Mesenchymal stem cell (in vitro differentiated cells and primary cell): ENCODE results near the gene ABCC1.

Source experiments
- DNase-seq: peaks from one replicate; pipeline ENCODE4 v3.0.0-alpha.2; 2013
- H2AFZ ChIP-seq: one replicate; pipeline ENCODE4 v1.6.1; 2013; ENCODE audit warnings: low read depth, mild to moderate bottlenecking, control low read depth, inconsistent platforms, low read length, moderate library complexity
- H2AK5ac ChIP-seq: 2 replicates; pipeline ENCODE4 v1.6.1; 2013; ENCODE audit warnings: low read length, moderate library complexity, mild to moderate bottlenecking, inconsistent platforms; ENCODE audit not compliant: severe bottlenecking
- H2BK120ac ChIP-seq: one replicate; pipeline ENCODE4 v1.6.1; 2013; ENCODE audit warnings: low read depth, mild to moderate bottlenecking, inconsistent platforms, low read length, moderate library complexity
- H2BK12ac ChIP-seq, 2 experiments: one replicate each; pipeline ENCODE4 v1.6.1; 2013; ENCODE audit warnings: inconsistent platforms in 2 of 2, low read length in 2 of 2, mild to moderate bottlenecking in 2 of 2, moderate library complexity in 2 of 2, control low read depth in 1 of 2
- H2BK15ac ChIP-seq: one replicate; pipeline ENCODE4 v1.6.1; 2013; ENCODE audit warnings: mild to moderate bottlenecking, low read depth, inconsistent platforms; ENCODE audit not compliant: poor library complexity, severe bottlenecking
- H2BK5ac ChIP-seq: 2 replicates; pipeline ENCODE4 v1.6.1; 2013; ENCODE audit warnings: low read depth, mild to moderate bottlenecking, low read length, control low read depth, inconsistent platforms; ENCODE audit not compliant: poor library complexity, severe bottlenecking
- H3K14ac ChIP-seq, 2 experiments: one replicate each; pipeline ENCODE4 v1.6.1; 2013; ENCODE audit warnings: inconsistent platforms in 2 of 2, low read length in 2 of 2, control low read depth in 1 of 2, mild to moderate bottlenecking in 1 of 2, moderate library complexity in 1 of 2
- H3K18ac ChIP-seq, 2 experiments: one replicate each; pipeline ENCODE4 v1.6.1; 2013; ENCODE audit warnings: inconsistent platforms in 2 of 2, low read length in 2 of 2, control low read depth in 1 of 2, low read depth in 1 of 2, mild to moderate bottlenecking in 1 of 2
- H3K23ac ChIP-seq, 2 experiments: one replicate each; pipeline ENCODE4 v1.6.1; 2013; ENCODE audit warnings: inconsistent platforms in 2 of 2, low read length in 2 of 2, mild to moderate bottlenecking in 2 of 2, moderate library complexity in 2 of 2, control low read depth in 1 of 2
- H3K27ac ChIP-seq: 2 replicates; pipeline ENCODE4 v1.5.1; 2013; ENCODE audit warnings: mild to moderate bottlenecking, moderate library complexity, low read length, control low read depth, inconsistent platforms; ENCODE audit not compliant: poor library complexity, severe bottlenecking
- H3K27me3 ChIP-seq, 2 experiments: 2 replicates each; pipeline versions ENCODE4 v1.6.1 to v1.7.0; 2013; ENCODE audit warnings: low read length in 2 of 2, mild to moderate bottlenecking in 2 of 2, moderate library complexity in 2 of 2, control low read depth in 1 of 2, inconsistent platforms in 1 of 2; ENCODE audit not compliant: control insufficient read depth in 1 of 2, insufficient read depth in 1 of 2
- H3K36me3 ChIP-seq, 2 experiments: 2 replicates each; pipeline versions ENCODE4 v1.6.1 to v1.7.0; 2013; ENCODE audit warnings: low read length in 2 of 2, control low read depth in 1 of 2, inconsistent platforms in 1 of 2, low read depth in 1 of 2, mild to moderate bottlenecking in 1 of 2; ENCODE audit not compliant: insufficient read depth in 2 of 2, control insufficient read depth in 1 of 2
- H3K4ac ChIP-seq, 2 experiments: one replicate each; pipeline ENCODE4 v1.6.1; 2013; ENCODE audit warnings: inconsistent platforms in 2 of 2, low read length in 2 of 2, mild to moderate bottlenecking in 2 of 2, moderate library complexity in 2 of 2, control low read depth in 1 of 2, low read depth in 1 of 2
- H3K4me1 ChIP-seq: 2 replicates; pipeline ENCODE4 v1.6.1; 2013; ENCODE audit warnings: low read depth, low read length, control low read depth; ENCODE audit not compliant: control insufficient read depth, insufficient read depth
- H3K4me2 ChIP-seq: 2 replicates; pipeline ENCODE4 v1.6.1; 2013; ENCODE audit warnings: low read length, mild to moderate bottlenecking, inconsistent platforms; ENCODE audit not compliant: poor library complexity, severe bottlenecking
- H3K4me3 ChIP-seq, 2 experiments: 2 replicates each; pipeline versions ENCODE4 v1.5.1 to v1.7.0; 2013; ENCODE audit warnings: low read length in 2 of 2, mild to moderate bottlenecking in 2 of 2, control low read depth in 1 of 2, low read depth in 1 of 2; ENCODE audit not compliant: insufficient read depth in 1 of 2
- H3K79me1 ChIP-seq: replicated peaks from 2 replicates; pipeline ENCODE4 v1.6.1; 2013; ENCODE audit warnings: mild to moderate bottlenecking, control low read depth, low read length, inconsistent platforms; ENCODE audit not compliant: poor library complexity, severe bottlenecking
- H3K9ac ChIP-seq: 2 replicates; pipeline ENCODE4 v1.7.0; 2013; ENCODE audit warnings: mild to moderate bottlenecking, low read length, moderate library complexity
- H3K9me3 ChIP-seq: 2 replicates; pipeline ENCODE4 v1.7.0; 2013; ENCODE audit warnings: mild to moderate bottlenecking, low read length; ENCODE audit not compliant: control insufficient read depth
- H4K8ac ChIP-seq: one replicate; pipeline ENCODE4 v1.6.1; 2013; ENCODE audit warnings: inconsistent platforms, mild to moderate bottlenecking, low read length, moderate library complexity
- H4K91ac ChIP-seq: one replicate; pipeline ENCODE4 v1.6.1; 2013; ENCODE audit warnings: mild to moderate bottlenecking, low read length, inconsistent platforms
- WGBS: methylation state at CpG from one replicate; pipeline ENCODE4 v1.1.7; 2013; ENCODE audit warnings: mixed read lengths; 5-methylcytosine and 5-hydroxymethylcytosine counted together

The ABCC1 gene

DNA sequence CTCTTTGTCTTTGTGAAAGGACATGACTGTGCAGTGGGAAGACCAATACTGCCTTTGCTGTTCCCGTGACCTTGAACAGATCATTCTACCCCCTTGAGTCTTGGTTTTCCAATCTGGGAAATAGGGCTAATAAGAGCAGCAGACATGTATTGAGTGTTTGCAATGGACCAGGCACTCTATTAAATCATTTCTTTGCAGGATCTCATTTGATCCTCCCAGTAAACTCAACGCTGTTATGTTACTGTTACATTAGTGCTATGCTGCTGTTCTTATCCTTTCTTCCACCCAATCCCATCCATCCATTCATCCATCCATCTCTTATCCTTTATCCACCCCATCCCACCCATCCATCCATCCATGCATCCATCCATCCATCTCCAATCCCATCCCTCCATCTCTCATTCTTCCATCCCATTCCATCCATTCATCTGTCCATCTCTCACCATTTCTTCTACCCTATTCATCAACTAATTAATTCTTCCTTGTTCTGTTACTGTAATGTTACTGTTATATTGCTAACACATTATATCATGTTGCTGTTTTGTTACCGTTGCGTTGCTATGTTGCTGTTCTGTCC lies 208.8 kb downstream of the ABCC1 start:
- Histone ChIP-seq H3K18ac (no peak overlapping the region), H2BK5ac (no peak overlapping the region), H2AK5ac (no peak overlapping the region), H3K27me3 (peaks cover 17 to 28% of the 10 kb centered on the region in 2 experiments), H3K79me1 (no peaks in the 10 kb centered on the region), H3K4me2 (no peak overlapping the region), H3K9ac (no peak overlapping the region), H3K9me3 (peaks cover 21% of the 10 kb centered on the region), H3K14ac (no peak overlapping the region), H2BK120ac (no peak overlapping the region), H4K8ac (no peak overlapping the region), H3K4me1 (peaks cover 3% of the 10 kb centered on the region), H4K91ac (no peak overlapping the region), H2BK12ac (no peak overlapping the region), H3K36me3 (peaks cover 0 to 17% of the 10 kb centered on the region in 2 experiments), H2BK15ac (no peak overlapping the region), H3K27ac (no peak overlapping the region), H2AFZ (no peak overlapping the region), H3K23ac (no peak overlapping the region), H3K4me3 (no peak overlapping the region), H3K4ac (no peak overlapping the region)
- WGBS: 98% methylated on average over 4 of the region's 4 CpGs
- no peak for DNase-seq

DNA sequence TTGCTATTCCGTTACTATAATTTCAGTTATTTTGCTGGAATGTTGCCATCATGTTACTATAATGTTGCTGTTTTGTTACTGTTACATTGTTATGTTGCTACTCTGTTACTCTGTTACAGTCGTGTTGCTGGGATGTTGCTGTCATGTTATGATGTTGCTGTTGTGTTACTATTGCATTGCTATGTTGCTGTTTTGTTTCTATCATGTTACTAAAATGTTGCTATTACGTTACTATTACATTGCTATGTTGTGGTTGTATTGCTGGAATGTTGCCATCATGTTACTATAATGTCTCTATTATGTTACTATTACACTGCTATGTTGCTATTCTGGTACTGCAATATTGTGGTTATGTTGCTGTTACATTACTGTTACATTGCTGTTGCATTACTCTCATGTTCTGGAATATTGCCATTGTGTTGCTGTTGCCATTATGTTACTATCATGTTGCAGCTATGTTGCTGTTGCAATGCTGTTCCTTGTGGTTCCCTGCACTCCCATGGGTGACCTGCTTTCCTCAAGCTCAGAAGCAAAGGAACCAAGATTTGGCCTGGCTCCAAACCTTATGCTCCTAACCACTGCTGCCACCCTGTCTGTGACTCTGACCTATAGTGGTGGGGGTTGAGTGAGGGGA lies 209.4 kb downstream of the ABCC1 start:
- H3K27ac ChIP-seq: no peak overlapping the region
- H2BK15ac ChIP-seq: no peak overlapping the region
- H4K91ac ChIP-seq: no peak overlapping the region
- H3K4me1 ChIP-seq: peaks cover 3% of the 10 kb centered on the region
- peaks cover 21% of the 10 kb centered on the region for H3K9me3 ChIP-seq
- DNase-seq: peak; percentile 25
- peaks cover 22 to 35% of the 10 kb centered on the region in 2 experiments for H3K27me3 ChIP-seq
- no peak overlapping the region for H2BK5ac ChIP-seq
- no peak overlapping the region for H3K4ac ChIP-seq
- H2AFZ ChIP-seq: no peak overlapping the region
- H3K36me3 ChIP-seq: peaks cover 0 to 20% of the 10 kb centered on the region in 2 experiments
- H4K8ac ChIP-seq: no peak overlapping the region
- H3K4me3 ChIP-seq: no peak overlapping the region
- no peak overlapping the region for H3K4me2 ChIP-seq
- H3K9ac ChIP-seq: no peak overlapping the region
- H3K79me1 ChIP-seq: no peaks in the 10 kb centered on the region
- no peak overlapping the region for H2BK12ac ChIP-seq
- H3K18ac ChIP-seq: no peak overlapping the region
- no peak overlapping the region for H3K23ac ChIP-seq
- H2BK120ac ChIP-seq: no peak overlapping the region
- 82% methylated on average over 2 of the region's 3 CpGs for WGBS
- H2AK5ac ChIP-seq: no peak overlapping the region
- H3K14ac ChIP-seq: no peak overlapping the region

DNA sequence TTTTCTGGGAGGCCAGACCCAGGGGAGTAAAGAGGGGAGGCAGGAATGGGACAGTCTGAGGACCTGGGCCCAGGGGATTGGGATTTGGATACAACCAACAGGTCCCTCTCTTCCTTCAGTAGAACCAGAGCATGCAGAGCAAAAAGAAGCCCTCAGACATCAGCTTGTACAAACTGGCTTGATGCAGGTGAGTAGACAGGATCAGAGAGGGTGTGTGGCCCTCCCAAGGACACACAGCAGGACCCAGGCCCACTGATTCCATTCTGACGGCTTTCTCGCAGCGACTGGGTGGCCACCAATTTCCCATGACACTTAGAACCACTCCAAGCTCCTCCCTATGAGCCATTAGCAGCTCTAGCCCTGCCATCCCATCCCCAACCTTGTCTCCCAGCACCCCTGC lies 210.2 kb downstream of the ABCC1 start:
- Histone ChIP-seq H3K4me3 (no peak overlapping the region), H3K79me1 (no peaks in the 10 kb centered on the region), H3K27me3 (peaks cover 20 to 41% of the 10 kb centered on the region in 2 experiments), H2AK5ac (no peak overlapping the region), H2BK5ac (no peak overlapping the region), H4K91ac (no peak overlapping the region), H3K4ac (no peak overlapping the region), H3K27ac (no peak overlapping the region), H3K9me3 (peaks cover 21% of the 10 kb centered on the region), H2BK120ac (no peak overlapping the region), H3K36me3 (peaks cover 0 to 20% of the 10 kb centered on the region in 2 experiments), H3K9ac (no peak overlapping the region), H3K18ac (no peak overlapping the region), H2BK12ac (no peak overlapping the region), H3K23ac (no peak overlapping the region), H3K4me1 (peaks cover 3% of the 10 kb centered on the region), H3K4me2 (no peak overlapping the region), H2AFZ (no peak overlapping the region), H3K14ac (no peak overlapping the region), H4K8ac (no peak overlapping the region), H2BK15ac (no peak overlapping the region)
- no peak for DNase-seq
- 81% methylated on average over 3 of the region's 3 CpGs for WGBS

DNA sequence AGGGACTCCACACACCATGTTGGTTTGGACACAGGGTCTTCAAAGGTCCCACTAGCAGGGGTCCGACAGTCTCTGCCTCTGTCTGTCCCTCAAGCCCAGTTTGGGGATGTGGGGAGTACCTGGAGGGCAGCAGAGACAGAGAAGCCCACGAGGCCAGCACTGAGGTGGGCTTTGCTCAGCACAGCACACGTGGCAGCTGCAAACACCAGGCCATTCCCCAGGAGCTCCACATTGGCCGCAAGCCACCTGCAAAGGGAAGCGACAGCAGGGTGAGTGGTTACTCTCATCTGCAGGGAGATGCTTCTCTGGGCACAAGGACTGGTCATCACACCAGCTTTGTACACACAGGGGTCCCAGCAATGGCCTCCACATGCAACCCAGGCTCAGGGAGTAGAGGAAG lies 211.9 kb downstream of the ABCC1 start:
- Histone ChIP-seq H3K9ac (no peak overlapping the region), H3K23ac (no peak overlapping the region), H3K27me3 (peaks cover 16 to 33% of the 10 kb centered on the region in 2 experiments), H2BK15ac (no peak overlapping the region), H3K4me1 (peaks cover 3% of the 10 kb centered on the region), H2BK5ac (no peak overlapping the region), H3K18ac (no peak overlapping the region), H4K8ac (no peak overlapping the region), H3K79me1 (no peaks in the 10 kb centered on the region), H2AK5ac (peak overlapping the region; percentile 64), H3K27ac (no peak overlapping the region), H4K91ac (no peak overlapping the region), H3K14ac (no peak overlapping the region), H2BK12ac (no peak overlapping the region), H3K4me3 (no peak overlapping the region), H2AFZ (no peak overlapping the region), H3K9me3 (peaks cover 21% of the 10 kb centered on the region), H3K4ac (no peak overlapping the region), H3K36me3 (peaks cover 0 to 28% of the 10 kb centered on the region in 2 experiments), H3K4me2 (no peak overlapping the region), H2BK120ac (no peak overlapping the region)
- DNase-seq: no peak
- WGBS: 60% methylated on average over 5 of the region's 5 CpGs
